K562 treated with DMSO at 1 percent for 24 hours (cell line): ENCODE results near the gene PRDM5. TPM values are rescaled to one million over a fixed set of nuclear protein-coding genes. Genes with fewer than 3 reads are reported as not detected.

Experiments
- total RNA-seq: library from RNA; unstranded; fragments of 300-600 nt; gene quantifications from 2 replicates; pipeline ENCODE4 v1.2.3, GENCODE V29; 2022; ENCODE audit warnings: low read depth; ENCODE audit not compliant: insufficient read depth

PRDM5 gene
- not detected in 2 replicates for total RNA-seq

GRCh38 chr4:120922381-120923206 lies at the start of gene PRDM5:
PRDM5 (minus strand) TSS chr4:120922726; CDS start chr4:120922608, 118 bp downstream.

Other genes starting within 250 kb of the PRDM5 start
- gene NDNF, start 149.8 kb upstream of the PRDM5 start, total RNA-seq, result not detected in 2 replicates
- gene TNIP3, start 241.6 kb upstream of the PRDM5 start, total RNA-seq, result not detected in 2 replicates